GM21526 (cell line): ENCODE results near the gene ATP9A.
"Not testable (repeated sequence)": the region's sequence is repeated elsewhere in the genome, so short reads cannot be mapped to it uniquely, and the experiment has no call there.

ENCODE experiments used
- ATAC-seq: cut with Tn5 transposase; IDR thresholded peaks from one replicate; pipeline ENCODE4 v1.9.1; 2021; ENCODE audit warnings: moderate library complexity; ENCODE audit not compliant: unreplicated experiment, low FRiP score

The ATP9A gene

GRCh38 chr20:51753220-51753619, 15.0 kb downstream of the ATP9A start:
- not testable (repeated sequence) for ATAC-seq

- no peak for ATAC-seq
Observed at GRCh38 chr20:51752343-51752951, 15.7 kb downstream of the ATP9A start.

- no peak for ATAC-seq
Observed at GRCh38 chr20:51750770-51751388, 17.3 kb downstream of the ATP9A start.

- ATAC-seq: no peak
Observed at GRCh38 chr20:51750037-51750769, 18.0 kb downstream of the ATP9A start.

GRCh38 chr20:51749674-51750036, 18.5 kb downstream of the ATP9A start:
- no peak for ATAC-seq

GRCh38 chr20:51747182-51747911, 20.8 kb downstream of the ATP9A start:
- ATAC-seq: no peak

- ATAC-seq: no peak
Observed at GRCh38 chr20:51745804-51746203, 22.4 kb downstream of the ATP9A start.

- no peak for ATAC-seq
Observed at GRCh38 chr20:51740838-51741237, 27.4 kb downstream of the ATP9A start.

GRCh38 chr20:51740308-51740707, 27.9 kb downstream of the ATP9A start:
- ATAC-seq: not testable (repeated sequence)

- ATAC-seq: no peak
Observed at GRCh38 chr20:51739722-51740249, 28.4 kb downstream of the ATP9A start.

GRCh38 chr20:51738877-51739447, 29.2 kb downstream of the ATP9A start:
- ATAC-seq: no peak

- not testable (repeated sequence) for ATAC-seq
Observed at GRCh38 chr20:51738261-51738660, 29.9 kb downstream of the ATP9A start.

- no peak for ATAC-seq
Observed at GRCh38 chr20:51736947-51737346, 31.2 kb downstream of the ATP9A start.

GRCh38 chr20:51735728-51736600, 32.2 kb downstream of the ATP9A start:
- ATAC-seq: no peak

- no peak for ATAC-seq
Observed at GRCh38 chr20:51734876-51735720, 33.1 kb downstream of the ATP9A start.

- no peak for ATAC-seq
Observed at GRCh38 chr20:51733070-51733469, 35.1 kb downstream of the ATP9A start.

- no peak for ATAC-seq
Observed at GRCh38 chr20:51732096-51732791, 35.9 kb downstream of the ATP9A start.

- ATAC-seq: no peak
Observed at GRCh38 chr20:51731731-51732095, 36.5 kb downstream of the ATP9A start.
